GM12865 (cell line): ENCODE measurements around the gene PEX14.

ENCODE experiments used
- DNase-seq: peaks from one replicate; pipeline ENCODE4 v3.0.0; 2010; ENCODE audit warnings: low read depth
- H3K4me3 ChIP-seq: 2 replicates; pipeline ENCODE4 v1.5.1; 2011; ENCODE audit warnings: mild to moderate bottlenecking, low read depth, low read length, control low read depth
- CTCF ChIP-seq: IDR thresholded peaks from 2 replicates; pipeline ENCODE4 v1.5.1; 2011; ENCODE audit warnings: low read length, control low read depth, low read depth, inconsistent platforms; ENCODE audit not compliant: insufficient read depth; ENCODE audit errors: missing control alignments

The PEX14 gene

DNA sequence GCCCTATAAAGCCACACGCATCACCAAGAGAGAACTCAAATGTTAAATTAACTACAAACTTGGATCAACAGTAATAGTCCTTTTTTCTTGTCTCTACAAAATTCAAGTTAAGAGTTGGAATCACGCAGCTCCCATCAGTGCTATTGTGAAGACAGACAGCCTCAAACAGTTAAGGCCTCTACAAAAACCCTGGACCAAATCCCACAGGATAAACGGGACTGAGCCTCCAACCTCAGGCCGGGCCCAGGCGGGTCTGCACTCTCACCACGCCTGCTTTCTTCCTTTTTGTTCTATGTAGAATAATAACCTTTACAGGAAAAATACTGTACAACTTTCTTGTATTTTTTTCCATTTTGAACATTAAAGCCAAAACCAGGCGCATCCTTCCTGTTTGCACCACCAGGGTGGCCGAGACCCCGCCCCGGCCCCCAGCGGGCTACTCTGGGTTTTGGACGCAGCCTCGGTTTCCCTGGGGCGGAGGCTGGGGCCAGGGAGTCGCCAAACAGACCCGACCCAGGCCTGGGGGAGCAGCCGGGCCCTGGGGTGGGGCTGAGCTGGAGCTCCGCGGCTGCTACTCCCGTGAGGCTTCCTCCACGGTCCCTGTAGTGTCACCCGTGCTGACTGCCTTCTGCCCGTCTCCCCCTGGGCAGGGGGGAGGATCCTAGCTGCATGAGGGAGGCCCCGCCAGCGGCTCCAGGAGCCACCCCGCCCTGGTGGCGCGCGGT is 163.2 kb downstream of the PEX14 start:
- no peak for DNase-seq
- H3K4me3 ChIP-seq, result no peak overlapping the region
- no peak for TF ChIP-seq CTCF

DNA sequence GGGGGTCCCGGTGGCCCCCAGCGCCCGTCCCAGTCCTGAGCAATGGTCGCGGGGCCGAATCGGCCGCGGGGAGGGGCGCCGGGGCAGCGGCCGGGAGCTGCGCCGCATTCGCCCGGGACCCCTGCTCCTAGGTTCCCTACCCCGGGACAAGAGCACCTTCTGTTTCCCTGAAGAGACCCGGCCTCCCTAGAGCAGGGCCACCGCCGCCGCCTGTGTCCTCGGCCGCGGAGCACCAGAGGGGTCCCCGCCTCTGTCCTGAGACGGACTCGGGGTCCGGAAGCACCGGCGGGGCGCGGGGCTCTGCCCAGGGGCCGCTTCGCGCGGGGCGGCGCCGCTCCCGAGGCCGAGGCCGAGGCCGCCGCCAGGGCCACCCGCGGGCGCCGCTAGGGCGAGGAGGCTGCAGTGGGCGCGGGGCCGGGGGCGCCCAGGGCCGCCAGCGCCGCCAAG is 163.8 kb downstream of the PEX14 start:
- TF ChIP-seq CTCF, result no peak
- no peak for DNase-seq
- H3K4me3 ChIP-seq, result no peak overlapping the region

DNA sequence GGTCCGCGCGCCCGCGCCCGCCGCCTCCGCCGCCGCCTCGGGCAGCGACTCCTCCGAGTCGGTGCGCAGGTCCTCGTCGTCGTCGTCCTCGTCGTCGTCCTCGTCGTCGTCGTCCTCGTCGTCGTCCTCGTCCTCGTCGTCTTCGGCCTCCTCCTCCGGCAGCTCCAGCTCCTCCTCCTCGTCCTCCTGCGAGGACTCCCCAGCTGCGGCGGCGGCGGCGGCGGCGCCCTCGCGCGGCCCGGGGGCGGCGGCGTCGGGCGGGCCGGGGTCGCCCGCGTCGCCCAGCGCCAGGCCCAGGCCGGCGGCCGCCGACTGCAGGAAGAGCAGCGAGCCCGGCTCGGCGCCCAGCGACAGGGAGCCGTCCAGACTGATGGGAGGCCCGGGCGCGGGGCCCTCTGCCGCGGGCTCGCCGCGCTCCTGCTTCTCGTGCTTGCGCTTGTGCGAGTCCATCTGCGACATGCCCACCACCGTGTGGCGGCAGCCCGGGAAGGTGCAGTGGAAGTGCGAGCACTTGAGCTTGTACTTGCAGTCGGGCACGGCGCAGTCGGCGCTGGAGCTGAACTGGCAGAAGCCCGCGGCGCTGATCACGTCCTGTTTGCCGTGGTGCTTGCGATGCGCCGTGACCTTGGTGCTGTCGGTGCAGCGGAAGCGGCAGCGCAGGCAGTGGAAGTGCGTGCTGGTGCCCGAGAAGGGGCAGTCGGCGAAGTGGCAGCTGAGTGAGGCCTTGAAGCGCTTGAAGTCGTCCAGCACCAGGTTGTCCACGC is 164.4 kb downstream of the PEX14 start:
- TF ChIP-seq CTCF, result no peak
- no peak overlapping the region for H3K4me3 ChIP-seq
- DNase-seq, result no peak

- no peak for TF ChIP-seq CTCF
- no peak for DNase-seq
- H3K4me3 ChIP-seq, result no peak overlapping the region
Observed at GRCh38 chr1:10639775-10640578, 165.2 kb downstream of the PEX14 start.

DNA sequence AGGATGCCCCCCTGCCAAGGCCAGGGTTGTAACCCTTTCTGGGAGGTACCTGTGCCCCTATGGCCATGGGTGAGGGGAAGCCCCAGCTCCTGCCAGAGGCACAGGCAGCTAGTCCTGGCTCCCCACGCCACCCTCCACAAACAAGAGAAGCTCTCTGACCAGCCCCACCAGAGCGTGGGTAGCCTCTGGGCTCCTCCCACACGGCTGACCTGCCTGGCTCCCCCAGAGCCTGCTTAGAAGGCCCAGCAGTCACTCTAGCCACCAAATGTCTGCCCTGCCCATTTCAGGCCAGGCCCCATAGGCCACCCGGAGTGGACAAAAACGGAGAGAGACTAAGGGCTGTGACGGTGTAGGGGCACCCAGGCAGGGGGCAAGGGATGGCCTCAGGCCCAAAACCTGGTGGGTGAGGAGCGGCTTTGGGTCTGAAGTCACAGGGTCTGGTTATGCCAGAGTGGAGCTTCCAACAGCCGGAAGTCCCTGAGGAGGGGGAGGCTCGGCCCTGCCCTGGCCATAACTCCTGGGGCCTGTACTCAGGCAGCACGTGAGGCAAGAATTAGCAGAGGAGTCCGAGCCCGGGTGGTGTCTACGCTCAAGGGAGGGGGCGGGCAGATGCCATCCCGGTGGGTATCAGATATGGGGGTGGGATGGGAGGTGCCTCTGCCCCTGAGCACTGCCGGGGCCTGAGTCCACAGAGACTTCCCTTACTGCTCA is 166.2 kb downstream of the PEX14 start:
- H3K4me3 ChIP-seq, result no peak overlapping the region
- DNase-seq, result no peak
- no peak for TF ChIP-seq CTCF

DNA sequence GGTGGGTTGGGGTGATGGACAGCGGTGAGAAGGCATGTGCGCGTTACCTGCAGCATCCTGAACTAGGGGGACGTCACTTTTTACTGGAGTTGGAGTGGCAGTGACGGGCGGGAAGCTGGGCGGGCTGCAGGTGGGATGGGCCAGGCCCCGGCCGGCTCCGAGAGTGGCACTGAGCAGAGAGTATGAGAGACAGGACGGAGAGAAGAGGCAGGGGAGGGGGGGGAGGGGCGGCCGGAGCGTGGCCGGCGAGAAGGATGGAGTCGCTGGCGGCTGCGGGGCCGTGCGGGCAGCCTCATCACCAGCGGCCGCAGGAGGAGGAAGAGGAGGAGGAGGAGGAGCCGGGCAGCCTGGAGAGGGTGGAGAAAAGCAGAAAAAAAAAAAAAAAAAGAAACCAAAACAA is 167.2 kb downstream of the PEX14 start:
- no peak for DNase-seq
- no peak for TF ChIP-seq CTCF
- H3K4me3 ChIP-seq, result no peak overlapping the region
